ENCODE results near the gene STK33.

DNA sequence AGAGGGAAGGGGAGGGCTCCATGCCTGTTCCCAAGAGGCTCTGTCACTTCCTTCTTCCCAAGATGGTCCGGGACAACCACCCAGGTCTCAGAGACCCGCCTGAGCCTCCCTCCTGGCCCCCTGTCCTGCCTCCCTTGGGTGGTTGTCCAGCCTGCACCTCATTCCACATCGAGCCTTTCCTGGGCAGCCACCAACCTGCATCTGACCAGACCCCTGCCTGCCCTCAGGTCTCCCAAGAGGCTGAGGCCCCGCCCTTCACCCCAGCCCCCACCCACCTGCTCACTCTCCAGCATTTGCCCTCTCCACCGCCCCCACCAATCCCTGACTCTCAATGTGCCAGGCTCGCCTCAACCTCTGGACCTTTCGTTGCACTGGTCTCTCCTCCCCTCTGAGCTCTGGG lies 232.8 kb downstream of the STK33 start:
- TF ChIP-seq, protein P1, sequence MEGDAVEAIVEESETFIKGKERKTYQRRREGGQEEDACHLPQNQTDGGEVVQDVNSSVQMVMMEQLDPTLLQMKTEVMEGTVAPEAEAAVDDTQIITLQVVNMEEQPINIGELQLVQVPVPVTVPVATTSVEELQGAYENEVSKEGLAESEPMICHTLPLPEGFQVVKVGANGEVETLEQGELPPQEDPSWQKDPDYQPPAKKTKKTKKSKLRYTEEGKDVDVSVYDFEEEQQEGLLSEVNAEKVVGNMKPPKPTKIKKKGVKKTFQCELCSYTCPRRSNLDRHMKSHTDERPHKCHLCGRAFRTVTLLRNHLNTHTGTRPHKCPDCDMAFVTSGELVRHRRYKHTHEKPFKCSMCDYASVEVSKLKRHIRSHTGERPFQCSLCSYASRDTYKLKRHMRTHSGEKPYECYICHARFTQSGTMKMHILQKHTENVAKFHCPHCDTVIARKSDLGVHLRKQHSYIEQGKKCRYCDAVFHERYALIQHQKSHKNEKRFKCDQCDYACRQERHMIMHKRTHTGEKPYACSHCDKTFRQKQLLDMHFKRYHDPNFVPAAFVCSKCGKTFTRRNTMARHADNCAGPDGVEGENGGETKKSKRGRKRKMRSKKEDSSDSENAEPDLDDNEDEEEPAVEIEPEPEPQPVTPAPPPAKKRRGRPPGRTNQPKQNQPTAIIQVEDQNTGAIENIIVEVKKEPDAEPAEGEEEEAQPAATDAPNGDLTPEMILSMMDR (IDR thresholded peaks at IDR 0.05), result no peak
- no peak for TF ChIP-seq POLR2A (IDR thresholded peaks at IDR 0.05)

Data from vagina (tissue), 2 donors.